ENCODE measurements around the gene ACSF2.

DNA sequence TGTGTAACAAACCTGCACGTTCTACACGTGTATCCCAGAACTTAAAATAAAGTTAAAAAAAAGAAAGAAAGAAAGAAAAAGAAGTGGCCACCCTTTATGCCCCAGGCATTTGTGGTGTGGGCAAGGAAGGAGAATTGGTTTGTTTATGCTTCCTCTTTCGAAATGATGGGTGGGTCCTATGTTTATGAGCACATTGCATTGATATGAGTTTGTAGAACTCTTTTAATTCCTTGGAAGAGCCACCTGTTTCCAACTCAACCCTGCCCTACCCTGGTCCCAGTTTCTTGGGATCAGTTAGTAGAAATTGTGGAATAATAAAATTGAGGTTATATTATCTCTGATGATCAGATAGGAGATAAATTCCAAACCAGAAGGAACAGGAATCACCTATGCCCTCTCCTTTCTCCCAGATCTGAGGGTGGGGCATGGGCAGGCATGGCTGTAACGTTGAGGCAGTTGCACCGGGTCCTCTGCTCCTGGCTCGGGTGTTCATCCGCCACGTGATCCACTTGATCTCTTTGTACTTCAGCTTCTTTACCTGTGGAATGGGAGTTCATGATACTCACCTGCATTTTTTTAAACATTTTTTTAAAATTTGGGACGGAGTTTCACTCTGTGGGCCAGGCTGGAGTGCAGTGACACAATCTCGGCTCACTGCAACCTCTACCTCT, 26.7 kb downstream of the ACSF2 start:
- TF ChIP-seq POLR2AphosphoS5 (IDR thresholded peaks at IDR 0.05; ENCODE audit: borderline replicate concordance, low read depth, low read length), result no peak
- no peak for TF ChIP-seq EZH2 (IDR thresholded peaks at IDR 0.05)
- TF ChIP-seq FOXP2 (optimal IDR thresholded peaks at IDR 0.05; ENCODE audit: control extremely low read depth, extremely low read length, insufficient read depth), result no peak

Measured in SK-N-MC (cell line).